Glomerular endothelial cell (primary cell): ENCODE measurements around the gene ARHGAP27. TPM values are rescaled to one million over a fixed set of nuclear protein-coding genes. Genes with fewer than 3 reads are reported as not detected.

ENCODE experiments used
- DNase-seq: peaks from one replicate; pipeline ENCODE4 v3.0.0-alpha.2; 2011; ENCODE audit warnings: low read depth, low spot score; ENCODE audit errors: extremely low read depth
- total RNA-seq: library from RNA; depleted of rRNA; stranded (reverse); fragments of >200 nt; gene quantifications from 2 replicates; pipeline ENCODE4 v1.2.3, GENCODE V29; 2015

Gene ARHGAP27
- total RNA-seq, 1 donor from 2014 or later = 71.2 TPM

DNA sequence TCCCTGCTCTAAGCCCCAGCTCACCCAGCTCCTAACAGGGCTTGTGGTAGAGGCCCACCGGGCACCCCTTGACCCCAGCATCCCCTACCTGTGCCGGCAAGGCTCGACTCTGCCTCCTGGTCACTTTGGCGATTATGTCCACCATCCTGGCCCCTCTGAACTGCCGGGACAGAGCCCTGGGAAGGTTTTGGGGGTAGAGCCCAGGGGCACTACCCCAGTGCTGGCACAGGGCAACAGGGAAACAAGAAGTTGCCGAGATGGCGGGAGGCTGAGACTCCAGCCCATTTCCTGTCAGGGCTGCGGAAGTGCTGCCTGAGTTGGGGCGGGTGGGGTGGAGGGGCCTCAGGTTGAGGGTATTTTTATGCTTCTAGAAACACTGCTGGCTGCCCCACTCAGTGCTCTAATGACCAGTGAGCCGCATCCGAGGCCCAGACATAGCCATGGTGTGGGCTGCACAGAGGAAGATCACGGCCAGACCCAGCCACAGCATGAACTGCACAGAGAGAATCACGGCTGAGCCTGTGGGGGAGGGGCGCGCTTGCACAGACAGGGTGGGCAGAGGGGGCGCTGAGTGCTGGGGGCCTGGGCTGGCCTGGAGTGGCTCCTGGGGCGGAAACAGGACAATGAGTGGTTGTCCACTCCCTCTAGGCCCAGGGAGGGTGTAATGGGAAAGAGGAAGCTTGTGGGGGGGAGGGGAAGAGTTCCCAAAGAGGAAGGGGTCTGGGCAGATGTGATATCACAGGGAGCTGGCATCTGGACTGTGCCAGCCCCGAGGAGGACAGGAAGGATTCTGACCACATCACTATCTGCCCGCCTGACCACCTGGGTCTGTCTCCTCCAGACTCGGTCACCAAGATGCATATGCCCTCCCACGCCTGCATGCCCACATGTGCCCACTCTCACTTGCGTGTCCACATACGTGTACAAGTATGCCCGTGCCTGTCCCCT is 22.3 kb downstream of the ARHGAP27 start:
- DNase-seq = no peak

DNA sequence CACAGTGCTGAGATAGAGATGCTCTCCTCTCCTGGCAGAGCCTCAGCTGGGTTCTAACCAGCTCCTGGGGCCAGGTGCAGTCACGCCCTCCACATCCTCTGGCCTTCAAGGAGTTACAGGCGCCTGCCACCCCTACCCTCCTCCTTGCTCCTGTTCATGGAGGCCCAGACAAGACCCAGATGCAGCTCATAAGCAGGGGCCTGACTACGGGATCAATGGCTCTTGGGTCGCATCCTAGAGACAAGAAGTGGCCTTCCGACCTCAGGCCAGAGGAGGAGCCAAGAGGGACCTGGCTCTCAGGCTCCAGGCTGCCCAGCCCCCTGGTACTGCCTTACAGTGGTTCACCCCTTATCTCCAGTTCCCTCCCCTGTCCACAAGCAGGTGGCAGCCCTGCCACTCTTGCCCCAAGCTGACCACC is 23.0 kb downstream of the ARHGAP27 start:
- DNase-seq = no peak

DNA sequence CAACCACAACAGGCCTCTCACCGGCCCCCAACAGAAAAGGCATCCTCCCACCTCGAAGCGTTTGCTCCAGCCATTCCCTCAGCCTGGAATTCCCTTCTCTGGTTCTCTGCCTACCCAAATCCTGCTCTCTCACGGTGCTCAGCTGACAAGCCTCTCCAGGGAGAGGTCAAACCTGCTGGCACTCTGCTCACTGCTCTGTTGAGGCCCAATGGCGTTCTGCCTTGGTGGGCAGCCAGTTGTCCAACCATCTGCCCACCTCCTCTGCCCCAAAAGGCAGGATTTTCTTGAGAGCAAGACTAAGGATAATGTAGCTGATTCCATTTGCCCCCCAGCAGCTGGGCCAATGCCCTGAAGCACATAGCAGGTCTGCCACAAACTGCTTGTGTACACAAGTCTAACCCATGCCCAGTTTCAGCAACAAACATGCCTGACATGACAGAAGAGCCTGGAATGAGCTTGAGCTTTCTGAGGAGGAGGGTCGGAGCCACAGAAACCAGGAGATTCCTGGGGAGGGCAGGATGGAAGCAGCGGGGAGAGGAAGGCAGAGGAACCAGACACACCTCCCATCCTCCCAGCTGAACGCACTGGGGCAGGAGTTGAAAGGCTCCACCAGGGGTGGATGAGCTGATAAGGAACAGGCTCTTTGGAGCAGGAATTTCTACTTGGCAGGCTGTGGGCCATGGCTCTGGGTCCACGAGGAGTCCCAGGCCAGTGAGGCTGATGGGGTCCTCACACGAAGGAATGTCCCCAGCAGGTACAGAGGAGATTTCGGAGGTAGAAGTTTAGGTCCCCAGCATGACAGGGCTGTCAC is 23.9 kb downstream of the ARHGAP27 start:
- DNase-seq = no peak

DNA sequence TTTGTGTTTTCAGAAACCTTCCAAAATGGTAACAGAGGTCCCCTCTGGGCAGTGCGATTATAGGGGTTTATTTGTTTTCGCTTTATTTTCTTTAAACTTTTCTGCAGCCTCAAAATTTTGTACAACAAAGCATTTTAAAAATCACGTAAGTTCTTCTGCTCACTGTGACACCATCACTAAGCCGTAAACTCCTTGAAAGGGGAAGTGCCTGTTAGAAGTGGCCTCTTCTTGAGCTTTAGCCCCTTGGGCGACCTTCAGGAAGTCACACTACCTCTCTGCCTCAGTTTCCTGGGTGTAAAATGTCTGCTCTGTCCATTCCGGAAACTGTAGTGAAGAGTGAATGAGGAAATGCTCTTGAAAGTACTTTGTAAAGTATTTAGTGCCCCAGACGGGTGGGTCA is 26.6 kb downstream of the ARHGAP27 start:
- DNase-seq = no peak

DNA sequence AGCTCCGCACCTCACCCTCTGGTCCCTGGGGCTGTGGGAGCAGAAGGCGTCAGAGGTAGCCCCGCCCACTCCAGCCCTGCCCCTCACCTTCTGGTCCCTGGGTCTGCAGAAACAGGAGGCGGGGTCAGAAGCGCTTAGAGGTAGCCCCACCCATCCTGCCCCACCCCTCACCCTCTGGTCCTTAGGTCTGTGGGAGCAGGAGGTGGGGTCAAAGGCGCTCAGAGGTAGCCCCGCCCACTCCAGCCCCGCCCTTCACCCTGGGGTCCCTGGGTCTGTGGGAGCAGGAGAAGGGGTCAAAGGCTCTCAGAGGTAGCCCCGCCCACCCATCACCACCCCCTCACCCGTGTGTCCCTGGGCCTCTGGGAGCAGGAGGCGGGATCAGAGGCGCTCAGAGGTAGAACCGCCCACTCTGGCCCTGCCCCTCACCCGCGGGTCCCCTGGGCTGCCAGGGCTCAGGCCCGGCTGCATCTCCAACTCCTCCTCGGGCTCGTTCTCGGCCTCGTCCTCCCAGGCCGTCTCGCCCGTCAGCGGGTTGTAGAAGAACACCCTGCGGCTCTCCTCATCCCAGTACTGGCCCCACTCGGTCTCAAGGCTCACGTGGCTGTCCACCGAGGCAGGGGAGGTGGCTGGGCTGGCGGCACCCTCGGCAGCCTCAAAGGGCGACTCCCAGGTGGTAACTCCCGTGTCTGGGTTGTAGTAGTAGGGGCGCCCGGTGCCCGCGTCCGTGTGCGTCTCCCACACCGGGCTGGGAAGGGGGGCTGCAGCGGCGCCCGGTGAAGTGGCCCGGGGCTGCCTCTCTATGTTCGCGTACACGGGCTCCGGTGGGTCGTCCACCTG is 27.2 kb downstream of the ARHGAP27 start:
- no peak for DNase-seq

DNA sequence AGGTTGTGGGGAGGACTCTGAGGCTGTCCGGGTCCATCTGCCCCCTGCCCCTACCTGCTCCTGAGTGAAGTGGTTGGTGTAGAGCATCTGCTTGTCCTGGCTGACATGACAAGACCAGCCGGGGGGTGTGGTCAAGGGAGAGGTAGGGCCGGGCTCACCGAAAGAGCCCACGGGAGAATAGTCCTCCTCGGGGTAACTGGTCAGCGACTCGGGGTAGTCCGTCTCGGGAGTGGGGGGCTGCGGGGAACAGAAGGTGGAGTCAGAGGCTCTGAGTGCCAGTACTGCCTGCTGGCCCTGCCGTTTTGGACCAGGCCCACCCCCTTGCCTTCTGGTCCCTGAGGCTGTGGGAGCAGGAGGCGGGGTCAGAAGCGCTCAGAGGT is 27.8 kb downstream of the ARHGAP27 start:
- DNase-seq = no peak

DNA sequence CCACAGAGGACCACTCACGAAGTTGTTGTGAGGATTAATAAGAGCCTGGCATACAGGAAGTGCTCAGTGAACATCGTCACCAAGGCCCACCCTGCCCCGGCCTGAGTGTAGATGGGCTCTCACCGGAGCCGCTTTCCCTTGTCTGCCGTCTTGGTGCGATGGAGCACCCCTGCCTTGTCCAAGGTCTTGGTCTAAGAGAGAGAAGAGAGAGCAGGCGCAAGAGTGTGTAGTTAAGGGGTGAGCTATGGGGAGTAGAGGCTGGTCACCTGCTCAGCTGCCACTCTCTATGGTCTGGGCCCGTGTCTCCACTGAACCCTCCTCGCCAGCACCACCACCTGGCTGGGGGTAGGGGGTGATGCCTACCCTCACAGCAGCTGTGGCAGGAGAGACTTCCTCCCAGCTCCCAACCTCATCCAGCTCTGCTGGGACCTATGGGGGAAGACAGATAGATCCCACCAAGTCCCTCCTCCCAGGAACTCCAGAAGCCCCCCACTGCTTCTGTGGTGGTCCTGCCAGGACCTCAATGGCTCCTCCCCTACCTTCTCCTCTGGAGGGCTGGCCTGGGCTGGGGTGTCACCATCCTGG is 28.7 kb downstream of the ARHGAP27 start:
- no peak for DNase-seq

DNA sequence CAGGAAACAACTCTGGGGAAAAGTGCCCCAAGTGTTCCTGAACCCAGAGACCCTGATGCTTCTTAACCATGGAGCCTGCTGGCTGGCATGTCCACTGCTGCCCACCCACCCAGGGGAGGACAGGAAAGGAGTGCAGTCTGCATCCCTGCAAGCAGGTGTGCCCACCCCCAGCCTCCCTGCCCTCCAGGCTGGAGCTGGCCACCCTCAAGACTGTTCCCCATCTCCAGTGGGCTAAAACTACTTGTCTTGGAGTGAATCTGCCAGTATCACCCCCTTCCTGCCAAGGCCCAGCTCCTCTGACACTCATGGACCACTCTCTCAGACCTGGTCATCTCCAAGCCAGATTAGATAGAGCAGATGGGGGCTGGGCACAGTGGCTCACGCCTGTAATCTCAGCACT is 29.8 kb downstream of the ARHGAP27 start:
- DNase-seq = no peak

DNA sequence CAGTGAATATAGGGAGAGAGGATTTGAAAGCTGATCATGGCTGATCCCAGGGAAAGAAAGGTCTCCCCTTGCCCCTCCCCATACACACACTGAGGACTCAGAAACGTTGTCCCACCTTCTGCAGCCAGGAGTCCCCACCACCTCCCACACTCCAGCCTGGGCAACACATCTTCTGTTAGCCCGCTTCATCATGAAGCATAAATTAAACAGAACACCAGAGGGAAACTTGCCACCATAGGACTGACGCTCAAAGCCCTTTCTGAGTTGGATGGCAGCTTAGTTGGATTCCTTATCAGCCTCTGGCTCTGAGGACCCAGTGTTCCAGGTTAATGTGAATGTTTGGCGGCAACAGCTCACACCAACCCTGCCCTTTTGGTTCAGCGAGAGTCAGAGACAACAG is 33.9 kb downstream of the ARHGAP27 start:
- no peak for DNase-seq

DNA sequence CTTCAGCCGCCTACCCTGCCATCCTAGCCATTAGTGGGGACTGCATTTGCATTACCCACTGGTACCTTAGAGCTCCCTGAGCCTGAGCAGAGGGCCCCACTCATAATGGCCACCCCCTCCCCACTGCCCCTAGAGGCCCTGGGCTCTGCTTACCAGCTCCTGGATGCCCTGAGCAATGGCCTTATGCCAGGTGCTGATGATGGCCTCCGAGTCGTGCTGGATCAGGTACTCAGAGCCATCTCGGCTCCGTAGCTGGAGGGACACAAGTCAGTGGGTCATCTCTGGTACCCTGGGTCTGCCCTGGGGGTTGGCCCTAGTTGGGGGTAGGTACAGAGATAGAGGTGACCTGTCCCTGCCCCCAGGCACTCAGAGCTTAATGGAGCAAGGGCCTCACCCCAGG is 34.9 kb downstream of the ARHGAP27 start:
- no peak for DNase-seq

DNA sequence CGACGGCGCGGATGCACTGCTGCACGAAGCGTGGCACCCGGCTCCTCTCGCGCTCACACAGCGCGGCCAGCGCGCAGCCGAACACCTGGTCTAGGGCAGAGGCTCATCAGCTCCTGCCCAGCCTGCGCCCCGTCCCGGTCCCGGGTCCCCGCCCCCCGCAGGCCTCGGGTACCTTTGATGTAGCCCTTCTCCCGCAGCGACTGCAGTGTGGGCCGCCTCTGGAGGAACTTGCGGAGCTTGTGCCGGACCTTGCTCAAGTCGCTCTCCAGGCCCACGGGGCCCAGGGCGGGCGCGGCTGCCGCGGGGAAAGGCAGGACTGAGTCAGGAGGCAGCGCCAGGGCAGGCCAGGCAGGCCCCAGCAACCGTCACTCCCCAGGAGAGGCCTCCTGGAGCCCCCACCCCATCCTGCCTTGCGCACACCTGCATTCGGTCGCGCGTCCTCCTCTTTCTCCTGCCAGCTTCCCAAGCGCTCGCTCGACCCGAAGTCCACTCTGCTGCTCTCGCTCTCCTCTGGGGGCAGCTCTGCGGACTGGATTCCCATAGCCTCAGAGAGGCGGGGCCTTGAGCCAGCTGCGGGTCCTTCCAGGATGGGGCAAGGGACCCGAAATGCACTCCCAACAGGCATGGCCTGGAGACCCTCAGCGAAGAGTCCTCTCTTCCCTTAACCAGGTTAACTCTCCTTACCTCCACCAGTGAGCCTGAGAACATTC is 36.0 kb downstream of the ARHGAP27 start:
- no peak for DNase-seq

DNA sequence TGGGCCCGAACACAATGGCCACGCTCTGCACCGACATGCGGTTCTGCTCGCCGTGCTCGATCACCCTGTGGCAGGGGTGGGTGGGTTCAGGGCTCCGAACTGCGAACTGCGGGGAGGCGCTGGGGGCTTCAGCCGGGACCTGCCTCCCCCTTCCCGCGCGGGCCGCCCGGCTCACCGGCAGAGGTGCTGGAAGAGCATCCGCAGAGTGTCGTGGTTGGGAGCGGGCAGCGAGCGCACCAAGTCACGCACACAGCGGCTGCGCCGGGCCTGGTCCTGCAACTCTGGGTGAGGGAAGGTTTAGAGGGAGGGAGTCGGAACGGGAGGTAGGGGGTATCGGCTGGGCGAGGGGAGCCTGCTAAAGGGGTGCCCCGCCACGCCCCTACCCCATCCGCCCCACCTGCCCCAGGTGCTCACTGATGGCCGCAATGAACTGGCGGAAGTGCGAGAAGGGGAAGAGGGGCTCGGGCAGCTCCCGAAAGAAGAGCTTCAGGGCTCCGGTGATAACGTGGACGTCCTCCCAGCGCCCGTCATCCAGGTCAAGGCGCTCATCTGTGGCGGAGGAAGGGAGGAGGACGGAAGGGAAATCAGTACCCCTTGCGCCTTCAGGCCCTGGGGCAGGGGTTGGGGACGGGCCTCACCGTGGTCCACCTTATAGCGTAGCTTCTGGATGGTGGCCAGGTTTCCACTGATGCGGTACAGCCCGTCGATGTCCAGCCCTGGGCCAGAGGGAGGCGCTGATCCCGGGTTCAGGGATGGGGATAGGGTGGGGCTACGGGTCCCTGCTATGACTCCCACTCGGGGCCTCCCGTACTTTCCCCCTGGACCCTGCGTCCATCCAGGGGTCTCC is 36.9 kb downstream of the ARHGAP27 start:
- no peak for DNase-seq

DNA sequence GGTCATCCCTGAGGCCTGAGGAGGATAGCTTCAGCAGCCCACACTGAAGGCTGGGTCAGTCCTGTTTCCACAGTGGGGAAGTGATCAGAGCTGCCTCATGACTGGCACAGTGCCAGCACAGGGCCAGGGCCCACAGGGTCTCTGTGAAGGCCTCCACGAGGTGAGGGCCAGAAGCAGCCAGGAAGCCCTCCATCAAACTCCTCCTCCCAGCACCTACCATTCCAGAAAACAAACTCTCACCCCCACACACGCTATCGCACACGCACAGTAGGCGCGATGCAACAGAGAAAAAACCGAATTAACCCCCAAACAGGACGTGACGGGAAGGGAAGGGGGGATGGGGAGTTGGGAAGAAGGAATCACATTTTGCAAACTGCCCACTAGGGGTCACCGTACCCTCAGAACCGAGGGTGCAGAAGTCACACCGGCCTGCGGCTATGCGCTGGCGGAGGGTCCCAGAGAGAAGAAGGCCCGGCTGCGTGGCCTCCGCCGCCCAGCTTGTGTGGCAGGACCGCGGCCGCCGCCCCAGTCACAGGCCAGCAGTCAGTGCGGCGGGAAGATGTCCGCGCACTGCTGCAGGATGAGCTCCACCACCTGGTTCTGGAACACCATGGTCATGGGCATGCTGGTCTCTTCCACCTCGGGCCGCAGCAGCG is 37.6 kb downstream of the ARHGAP27 start:
- DNase-seq = no peak

DNA sequence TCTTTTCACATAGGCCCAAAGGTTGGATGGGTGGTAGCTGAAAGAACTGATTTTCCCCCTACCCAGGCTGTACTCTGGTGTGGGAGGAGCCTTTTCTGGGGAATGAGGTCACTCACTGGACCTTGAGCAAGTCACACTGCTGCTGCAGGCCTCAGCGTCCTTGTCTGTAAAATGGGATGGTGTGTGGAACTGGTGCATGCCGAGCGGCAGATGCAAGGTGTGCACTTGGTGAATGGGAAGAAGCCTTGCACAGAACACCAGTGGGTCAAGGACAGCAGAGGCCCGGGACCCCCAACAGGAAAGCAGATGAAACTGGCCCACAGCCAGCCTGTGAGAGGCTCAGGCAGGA is 38.1 kb downstream of the ARHGAP27 start:
- DNase-seq = no peak

DNA sequence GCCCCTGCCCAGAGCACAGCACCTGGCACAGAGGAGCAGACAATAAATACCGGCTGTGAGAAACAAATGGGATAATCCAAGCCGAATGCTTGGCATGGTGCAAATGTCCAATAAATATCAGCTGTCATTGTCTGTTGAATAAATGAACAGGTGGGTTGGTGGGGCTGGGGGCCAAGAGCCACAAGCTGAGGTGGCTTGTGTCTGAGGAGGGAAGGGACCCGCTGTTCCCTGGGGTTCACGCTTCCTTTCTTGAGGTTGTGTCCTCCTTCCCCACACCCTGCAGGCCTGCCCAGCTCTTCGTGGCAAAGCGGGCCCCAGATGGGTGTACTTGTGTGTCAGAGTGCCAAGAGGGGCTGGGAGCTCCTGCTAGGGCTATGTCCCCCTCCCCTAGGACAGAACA is 38.6 kb downstream of the ARHGAP27 start:
- DNase-seq = no peak

DNA sequence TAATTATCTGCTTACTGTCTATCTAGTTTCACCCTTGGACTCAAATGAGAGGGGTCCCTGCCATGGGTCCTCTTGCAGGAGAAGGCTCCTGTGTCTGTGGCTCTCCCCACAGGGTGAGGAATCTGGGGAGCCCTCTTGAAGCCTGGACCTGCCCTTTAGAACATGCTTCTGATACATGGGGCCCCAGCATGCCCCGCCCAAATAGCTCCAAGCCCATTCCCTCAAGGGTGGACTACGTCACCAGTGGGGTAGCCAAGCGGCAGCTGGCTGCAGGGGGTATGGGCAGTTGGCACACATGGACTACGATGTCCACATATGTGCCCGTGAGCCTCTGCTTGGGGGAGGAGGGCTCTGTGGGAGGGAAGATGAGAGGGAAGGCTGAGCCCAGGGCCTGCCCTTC is 39.3 kb downstream of the ARHGAP27 start:
- DNase-seq = no peak

DNA sequence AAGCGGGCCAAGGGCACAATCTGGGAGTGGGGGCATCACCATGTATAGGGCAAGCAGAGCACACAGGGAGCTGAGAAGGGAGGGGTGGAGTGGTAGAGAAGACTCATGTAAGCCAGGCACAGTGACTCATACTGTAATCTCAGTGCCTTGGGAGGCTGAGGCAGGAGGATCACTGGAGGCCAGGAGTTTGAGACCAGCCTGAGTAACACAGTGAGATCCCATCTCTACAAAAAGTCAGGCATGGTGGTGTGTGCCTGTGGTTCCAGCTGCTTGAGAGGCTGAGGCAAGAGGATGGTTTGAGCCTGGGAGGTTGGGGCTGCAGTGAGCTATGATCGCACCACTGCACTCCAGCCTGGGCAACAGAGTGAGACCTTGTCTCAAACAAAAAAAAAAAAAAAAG is 40.8 kb downstream of the ARHGAP27 start:
- no peak for DNase-seq

DNA sequence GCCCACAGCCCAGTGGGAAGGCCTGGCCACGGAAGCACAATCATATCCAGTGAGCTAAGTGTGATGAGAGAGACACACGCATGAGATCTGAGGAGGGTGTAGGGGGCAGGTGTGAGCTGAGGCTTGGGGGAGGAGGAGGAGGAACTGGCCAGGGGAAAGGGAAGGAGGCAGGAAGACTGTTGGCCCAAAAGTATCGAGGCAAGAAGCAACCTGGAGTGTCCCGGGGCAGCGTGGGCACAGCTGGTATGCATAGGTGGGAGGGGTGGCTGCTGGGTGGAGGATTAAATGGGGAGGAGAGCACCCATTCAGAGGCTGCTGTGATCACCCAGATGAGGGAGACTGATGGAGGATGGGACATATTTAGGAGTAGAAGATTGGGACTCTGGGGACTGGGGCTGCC is 41.4 kb downstream of the ARHGAP27 start:
- no peak for DNase-seq

DNA sequence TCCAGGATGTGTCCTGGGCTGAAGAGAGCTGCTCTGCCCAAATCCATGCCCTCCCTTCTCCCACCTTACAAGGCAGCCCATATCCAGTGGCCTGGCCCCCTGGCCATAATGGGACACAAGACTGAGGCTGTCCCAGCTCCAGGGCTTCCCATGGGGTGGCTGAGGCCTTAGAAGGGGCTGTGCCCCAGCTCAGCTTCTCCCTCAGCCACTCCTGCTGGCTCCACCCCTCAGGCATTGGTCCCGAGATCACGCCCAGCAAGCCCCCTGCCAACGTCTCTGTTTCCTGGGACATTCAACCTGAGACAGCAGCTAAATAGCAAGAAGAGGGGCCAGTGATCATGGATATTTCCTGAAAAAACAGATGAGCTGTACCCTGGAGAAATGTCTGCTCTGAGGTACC is 43.3 kb downstream of the ARHGAP27 start:
- no peak for DNase-seq
